GM23338 (cell line): Measurements from ENCODE around the gene CACNG8. TPM values are rescaled to one million over a fixed set of nuclear protein-coding genes. Genes with fewer than 3 reads are reported as not detected.

ENCODE experiments used
- ATAC-seq: fragments of 200-7000 bp; cut with Tn5 transposase; 3 replicates; pipeline ENCODE4 v1.9.1; 2020
- DNase-seq: peaks from one replicate; pipeline ENCODE4 v3.0.0-alpha.2; 2015; ENCODE audit warnings: low spot score
- H2AFZ ChIP-seq: fragments of 200-600 bp; sonication (generic); 2 replicates; pipeline ENCODE4 v1.8.0; 2016; ENCODE audit warnings: antibody characterized with exemption, mild to moderate bottlenecking, moderate library complexity
- H3F3A ChIP-seq: fragments of 200-600 bp; sonication (generic); replicated peaks from 2 replicates; pipeline ENCODE4 v1.8.0; 2017; ENCODE audit warnings: antibody characterized with exemption, mixed run types, low read depth
- H3K27ac ChIP-seq: fragments of 200-600 bp; sonication (generic); 2 replicates; pipeline ENCODE4 v1.6.1; 2016; ENCODE audit warnings: low read depth
- H3K27me3 ChIP-seq: fragments of 200-600 bp; sonication (generic); 2 replicates; pipeline ENCODE4 v1.8.0; 2016; ENCODE audit warnings: mild to moderate bottlenecking, mixed run types, moderate library complexity; ENCODE audit not compliant: insufficient read depth
- H3K36me3 ChIP-seq: fragments of 200-600 bp; sonication (generic); 2 replicates; pipeline ENCODE4 v1.8.0; 2016; ENCODE audit warnings: mild to moderate bottlenecking; ENCODE audit not compliant: insufficient read depth
- H3K4me1 ChIP-seq: fragments of 200-600 bp; sonication (generic); 2 replicates; pipeline ENCODE4 v1.8.0; 2016; ENCODE audit warnings: mild to moderate bottlenecking, moderate library complexity; ENCODE audit not compliant: insufficient read depth
- H3K4me2 ChIP-seq: fragments of 200-600 bp; sonication (generic); 2 replicates; pipeline ENCODE4 v1.7.1; 2017; ENCODE audit warnings: mixed run types
- H3K4me3 ChIP-seq: fragments of 200-600 bp; sonication (generic); 2 replicates; pipeline ENCODE4 v1.6.1; 2016; ENCODE audit warnings: mixed run types
- H3K79me2 ChIP-seq: fragments of 200-600 bp; sonication (generic); replicated peaks from 2 replicates; pipeline ENCODE4 v1.8.0; 2017; ENCODE audit warnings: mild to moderate bottlenecking; ENCODE audit not compliant: insufficient read depth
- H3K9me2 ChIP-seq: fragments of 200-600 bp; sonication (generic); 2 replicates; pipeline ENCODE4 v1.8.0; 2017; ENCODE audit not compliant: insufficient read depth
- H4K20me1 ChIP-seq: fragments of 200-600 bp; sonication (generic); replicated peaks from 2 replicates; pipeline ENCODE4 v1.8.0; 2017; ENCODE audit warnings: mild to moderate bottlenecking; ENCODE audit not compliant: insufficient read depth
- H3K27ac Mint-ChIP-seq: 2 replicates; pipeline ENCODE4 v1.8.0; 2020; ENCODE audit warnings: inconsistent platforms, mild to moderate bottlenecking, moderate library complexity, mixed read lengths
- H3K27me3 Mint-ChIP-seq: 3 replicates; pipeline ENCODE4 v1.8.0; 2022; ENCODE audit warnings: low read depth, mild to moderate bottlenecking, moderate library complexity, mixed read lengths, inconsistent platforms; ENCODE audit not compliant: insufficient read depth, poor library complexity
- H3K36me3 Mint-ChIP-seq: 3 replicates; pipeline ENCODE4 v1.8.0; 2021; ENCODE audit warnings: low read depth, mild to moderate bottlenecking, inconsistent platforms, moderate library complexity, mixed read lengths
- H3K4me1 Mint-ChIP-seq: 3 replicates; pipeline ENCODE4 v1.8.0; 2020; ENCODE audit warnings: mild to moderate bottlenecking, inconsistent platforms, mixed read lengths
- H3K4me3 Mint-ChIP-seq: 3 replicates; pipeline ENCODE4 v1.8.0; 2021; ENCODE audit warnings: moderate library complexity, mild to moderate bottlenecking, inconsistent platforms, mixed read lengths
- H3K9me3 Mint-ChIP-seq: 3 replicates; pipeline ENCODE4 v1.8.0; 2020; ENCODE audit warnings: moderate library complexity, mild to moderate bottlenecking, inconsistent platforms, mixed read lengths
- CREB1 ChIP-seq: fragments of 250-450 bp; sonication (Bioruptor Pico); IDR thresholded peaks from 2 replicates; pipeline ENCODE4 v1.5.0; 2020; ENCODE audit warnings: low read depth, mild to moderate bottlenecking, moderate library complexity
- CTCF ChIP-seq, 2 experiments: fragments of 200-600 bp in 1 of 2; sonication (generic) in 1 of 2; conservative IDR thresholded peaks; 2 replicates each; pipeline versions ENCODE4 v1.5.1 to v1.6.1; 2016 to 2017; ENCODE audit warnings: antibody characterized with exemption in 2 of 2, low read depth in 2 of 2, mild to moderate bottlenecking in 2 of 2, moderate library complexity in 1 of 2
- ETS1 ChIP-seq: IDR thresholded peaks from 2 replicates; pipeline ENCODE4 v1.6.1; 2016; ENCODE audit warnings: antibody characterized with exemption
- EZH2 ChIP-seq: fragments of 200-600 bp; sonication (generic); IDR thresholded peaks from one replicate; pipeline ENCODE4 v1.8.0; 2017; ENCODE audit warnings: antibody characterized with exemption, mild to moderate bottlenecking, low read depth; ENCODE audit not compliant: unreplicated experiment
- EZH2phosphoT487 ChIP-seq: fragments of 200-600 bp; sonication (generic); IDR thresholded peaks from one replicate; pipeline ENCODE4 v1.8.1; 2018; ENCODE audit warnings: antibody characterized with exemption; ENCODE audit not compliant: unreplicated experiment
- JUNB ChIP-seq: IDR thresholded peaks from one replicate; pipeline ENCODE4 v1.6.1; 2016; ENCODE audit warnings: antibody characterized with exemption; ENCODE audit not compliant: unreplicated experiment
- NANOG ChIP-seq: IDR thresholded peaks from 2 replicates; pipeline ENCODE4 v1.6.1; 2016; ENCODE audit warnings: antibody characterized with exemption, borderline replicate concordance
- POLR2AphosphoS5 ChIP-seq: IDR thresholded peaks from 2 replicates; pipeline ENCODE4 v1.6.1; 2016; ENCODE audit warnings: antibody characterized with exemption, low read depth
- REST ChIP-seq: IDR thresholded peaks from one replicate; pipeline ENCODE4 v1.6.1; 2018; ENCODE audit warnings: antibody characterized with exemption; ENCODE audit not compliant: unreplicated experiment
- STAT1 ChIP-seq: IDR thresholded peaks from one replicate; pipeline ENCODE4 v1.6.1; 2016; ENCODE audit warnings: antibody characterized with exemption; ENCODE audit not compliant: unreplicated experiment
- ZNF114 ChIP-seq: fragments of 250-450 bp; sonication (Bioruptor Pico); IDR thresholded peaks from 2 replicates; pipeline ENCODE4 v1.5.0; 2020; ENCODE audit warnings: mild to moderate bottlenecking, moderate library complexity
- ZNF331 ChIP-seq: fragments of 250-450 bp; sonication (Bioruptor Pico); IDR thresholded peaks from 2 replicates; pipeline ENCODE4 v1.5.0; 2020; ENCODE audit warnings: low read depth, mild to moderate bottlenecking, moderate library complexity
- ZNF462 ChIP-seq: fragments of 250-450 bp; sonication (Bioruptor Pico); IDR thresholded peaks from 2 replicates; pipeline ENCODE4 v1.5.0; 2020; ENCODE audit warnings: mild to moderate bottlenecking, moderate library complexity
- polyA plus RNA-seq: library from polyadenylated mRNA; unstranded; fragments of >200 nt; fragmentation: Nextera tagmentation; extraction: Ambion mirVana; gene quantifications from 2 replicates; pipeline ENCODE4 v1.2.1, GENCODE V29; 2016
- total RNA-seq: library from RNA; depleted of rRNA; stranded (reverse); fragments of >200 nt; shearing (Covaris generic); gene quantifications from 2 replicates; pipeline ENCODE4 v1.2.3, GENCODE V29; 2014

Gene CACNG8
- total and polyA plus RNA-seq, 2 experiments from 2014 or later, result 2.2 to 3.9 TPM

GRCh38 chr19:53982001-53982451 lies 19.3 kb downstream of the CACNG8 start:
- Histone ChIP-seq H3K4me3 (peak overlapping the region; percentile 53), H3K27ac (no peak overlapping the region), H4K20me1 (peaks cover 8% of the 10 kb centered on the region), H3K36me3 (no peaks in the 10 kb centered on the region), H3K4me2 (peak overlapping the region; percentile 70), H3K79me2 (peaks cover 6% of the 10 kb centered on the region), H3K4me1 (peaks cover 11% of the 10 kb centered on the region; the same call in 1 of the 2 replicates), H3K27me3 (peaks cover 21% of the 10 kb centered on the region; the same call in 1 of the 2 replicates), H3F3A (peaks cover 18% of the 10 kb centered on the region; the same call in 1 of the 2 replicates), H2AFZ (no peak overlapping the region), H3K9me2 (no peaks in the 10 kb centered on the region)
- TF ChIP-seq ZNF462 (no peak), ZNF114 (CRISPR knock-in tag) (no peak), STAT1 (no peak), CTCF (conservative IDR thresholded peaks at IDR 0.05; ENCODE audit: low read depth in 2 of 2) (no peak), CREB1 (CRISPR knock-in tag) (no peak), NANOG (no peak), POLR2AphosphoS5 (no peak), ETS1 (no peak), EZH2phosphoT487 (no peak), JUNB (no peak), ZNF331 (CRISPR knock-in tag) (no peak), EZH2 (no peak), REST (no peak)
- H3K4me3 Mint-ChIP-seq, result peak overlapping the region; percentile 85; the same call in 2 of the 3 replicates
- H3K4me1 Mint-ChIP-seq, result peaks cover 18% of the 10 kb centered on the region
- ATAC-seq (no peak), DNase-seq (peak; percentile 75)
- peaks cover 3% of the 10 kb centered on the region; the same call in 2 of the 3 replicates for H3K9me3 Mint-ChIP-seq
- H3K36me3 Mint-ChIP-seq, result peaks cover 13% of the 10 kb centered on the region; the same call in 1 of the 3 replicates
- peaks cover 32% of the 10 kb centered on the region for H3K27me3 Mint-ChIP-seq
- H3K27ac Mint-ChIP-seq, result no peak overlapping the region
